ENCODE measurements around the gene MTO1. TPM values are rescaled to one million over a fixed set of nuclear protein-coding genes. Genes with fewer than 3 reads are reported as not detected.
"Not testable (repeated sequence)": the region's sequence is repeated elsewhere in the genome, so short reads cannot be mapped to it uniquely, and the experiment has no call there.

MTO1 gene
- total RNA-seq, 1 donor from 2014 or later, result 27.9 TPM

- Mint-ChIP-seq H3K27ac (peak overlapping the region; percentile 78), H3K27me3 (ENCODE audit: low read depth) (no peaks in the 10 kb centered on the region), H3K4me1 (ENCODE audit: low read depth) (peaks cover 17% of the 10 kb centered on the region), H3K4me3 (ENCODE audit: low read depth) (peak overlapping the region; percentile 24), H3K36me3 (ENCODE audit: low read depth) (peaks cover 63% of the 10 kb centered on the region), H3K9me3 (no peaks in the 10 kb centered on the region)
- DNase-seq (ENCODE audit: low spot score), result no peak
- intact Hi-C loops (cut with micrococcal nuclease), result loop anchor here (1.0 kb wide), 1 partner anchor 10 kb away; the partner anchor contains the start of gene MTO1
These were observed 10.3 kb downstream of the MTO1 start for GRCh38 chr6:73471686-73472290.

DNA sequence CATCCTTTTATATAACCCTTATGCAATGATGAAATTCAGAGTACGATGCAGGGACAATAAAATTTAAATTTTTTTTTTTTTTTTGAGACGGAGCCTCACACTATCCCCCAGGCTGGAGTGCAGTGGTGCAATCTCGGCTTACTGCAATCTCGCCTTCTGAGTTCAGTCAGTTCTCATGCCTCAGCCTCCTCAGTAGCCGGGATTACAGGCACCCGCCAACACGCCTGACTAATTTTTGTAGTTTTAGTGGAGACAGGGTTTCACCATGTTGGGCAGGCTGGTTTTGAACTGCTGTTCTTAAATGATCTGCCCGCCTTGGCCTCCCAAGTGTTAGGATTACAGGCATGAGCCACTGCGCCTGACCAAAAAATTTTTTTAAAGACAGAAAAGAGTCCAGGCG is 15.2 kb downstream of the MTO1 start:
- intact Hi-C loops (cut with micrococcal nuclease), result no loop called here
- Mint-ChIP-seq H3K4me1 (ENCODE audit: low read depth) (peaks cover 8% of the 10 kb centered on the region), H3K4me3 (ENCODE audit: low read depth) (no peak overlapping the region), H3K36me3 (ENCODE audit: low read depth) (peaks cover 68% of the 10 kb centered on the region), H3K27ac (no peak overlapping the region), H3K27me3 (ENCODE audit: low read depth) (no peaks in the 10 kb centered on the region), H3K9me3 (no peaks in the 10 kb centered on the region)
- no peak for DNase-seq (ENCODE audit: low spot score)

- H3K9me3 Mint-ChIP-seq, result no peaks in the 10 kb centered on the region
- no peaks in the 10 kb centered on the region for H3K27me3 Mint-ChIP-seq (ENCODE audit: low read depth)
- no peak for DNase-seq (ENCODE audit: low spot score)
- H3K4me3 Mint-ChIP-seq (ENCODE audit: low read depth), result no peak overlapping the region
- peaks cover 1% of the 10 kb centered on the region for H3K4me1 Mint-ChIP-seq (ENCODE audit: low read depth)
- intact Hi-C loops (cut with micrococcal nuclease), result no loop called here
- peaks cover 68% of the 10 kb centered on the region for H3K36me3 Mint-ChIP-seq (ENCODE audit: low read depth)
- H3K27ac Mint-ChIP-seq, result no peak overlapping the region
These were observed 15.9 kb downstream of the MTO1 start for GRCh38 chr6:73477407-73477806.

- Mint-ChIP-seq H3K27ac (no peak overlapping the region), H3K27me3 (ENCODE audit: low read depth) (no peaks in the 10 kb centered on the region), H3K36me3 (ENCODE audit: low read depth) (peaks cover 70% of the 10 kb centered on the region), H3K9me3 (no peaks in the 10 kb centered on the region), H3K4me3 (ENCODE audit: low read depth) (no peak overlapping the region), H3K4me1 (ENCODE audit: low read depth) (no peaks in the 10 kb centered on the region)
- intact Hi-C loops (cut with micrococcal nuclease), result no loop called here
- no peak for DNase-seq (ENCODE audit: low spot score)
These were observed 20.4 kb downstream of the MTO1 start for GRCh38 chr6:73481969-73482368.

- no peak for DNase-seq (ENCODE audit: low spot score)
- Mint-ChIP-seq H3K9me3 (no peaks in the 10 kb centered on the region), H3K4me3 (ENCODE audit: low read depth) (no peak overlapping the region), H3K27ac (no peak overlapping the region), H3K36me3 (ENCODE audit: low read depth) (peaks cover 77% of the 10 kb centered on the region), H3K27me3 (ENCODE audit: low read depth) (no peaks in the 10 kb centered on the region), H3K4me1 (ENCODE audit: low read depth) (no peaks in the 10 kb centered on the region)
- intact Hi-C loops (cut with micrococcal nuclease), result no loop called here
These were observed 22.9 kb downstream of the MTO1 start for GRCh38 chr6:73484438-73484837.

DNA sequence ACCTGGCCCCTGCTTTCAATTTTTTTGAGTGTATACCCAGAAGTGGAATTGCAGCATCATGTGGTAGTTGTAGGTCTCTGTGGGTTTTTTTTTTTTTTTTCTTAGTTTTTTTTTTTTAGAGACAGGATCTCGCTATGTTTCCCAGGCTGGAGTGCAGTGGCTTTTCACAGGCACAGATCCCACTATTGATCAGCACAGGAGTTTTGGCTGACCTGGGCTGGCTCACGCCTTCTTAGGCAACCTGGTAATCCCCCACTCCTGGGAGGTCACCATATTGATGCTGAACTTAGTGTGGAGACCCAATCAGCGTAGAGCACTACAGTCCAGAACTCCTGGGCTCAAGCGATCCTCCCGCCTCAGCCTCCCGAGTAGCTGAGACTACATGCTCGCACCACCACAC is 25.9 kb downstream of the MTO1 start:
- Mint-ChIP-seq H3K4me1 (ENCODE audit: low read depth) (peaks cover 1% of the 10 kb centered on the region), H3K27me3 (ENCODE audit: low read depth) (no peaks in the 10 kb centered on the region), H3K4me3 (ENCODE audit: low read depth) (no peak overlapping the region), H3K9me3 (peaks cover 7% of the 10 kb centered on the region), H3K27ac (no peak overlapping the region), H3K36me3 (ENCODE audit: low read depth) (peaks cover 76% of the 10 kb centered on the region)
- no peak for DNase-seq (ENCODE audit: low spot score)
- intact Hi-C loops (cut with micrococcal nuclease), result no loop called here

DNA sequence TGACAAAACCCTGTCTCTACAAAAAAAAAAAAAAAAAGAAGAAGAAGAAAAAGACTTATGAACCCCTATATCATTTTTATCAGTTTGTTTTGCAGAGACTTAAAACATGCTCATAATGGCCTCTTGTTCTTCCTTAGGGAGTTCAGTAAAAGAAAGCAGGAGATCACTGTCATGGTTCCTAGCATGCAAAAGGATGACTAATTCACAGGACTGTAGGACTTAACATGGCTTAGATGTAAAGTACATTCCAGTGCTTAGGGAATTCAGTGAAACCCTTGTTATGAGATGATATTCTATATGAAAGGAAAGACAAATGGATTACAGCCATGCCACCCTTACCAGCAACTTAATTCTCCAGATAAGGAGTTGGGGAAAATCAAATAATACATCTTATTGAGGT is 29.8 kb downstream of the MTO1 start:
- H3K36me3 Mint-ChIP-seq (ENCODE audit: low read depth), result peaks cover 66% of the 10 kb centered on the region
- H3K4me1 Mint-ChIP-seq (ENCODE audit: low read depth), result peaks cover 1% of the 10 kb centered on the region
- H3K27ac Mint-ChIP-seq, result no peak overlapping the region
- no peak overlapping the region for H3K4me3 Mint-ChIP-seq (ENCODE audit: low read depth)
- no peaks in the 10 kb centered on the region for H3K27me3 Mint-ChIP-seq (ENCODE audit: low read depth)
- no peak for DNase-seq (ENCODE audit: low spot score)
- intact Hi-C loops (cut with micrococcal nuclease), result no loop called here
- H3K9me3 Mint-ChIP-seq, result peaks cover 7% of the 10 kb centered on the region

GRCh38 chr6:73497915-73498314 is 36.4 kb downstream of the MTO1 start:
- no peak overlapping the region for H3K4me3 Mint-ChIP-seq (ENCODE audit: low read depth)

DNA sequence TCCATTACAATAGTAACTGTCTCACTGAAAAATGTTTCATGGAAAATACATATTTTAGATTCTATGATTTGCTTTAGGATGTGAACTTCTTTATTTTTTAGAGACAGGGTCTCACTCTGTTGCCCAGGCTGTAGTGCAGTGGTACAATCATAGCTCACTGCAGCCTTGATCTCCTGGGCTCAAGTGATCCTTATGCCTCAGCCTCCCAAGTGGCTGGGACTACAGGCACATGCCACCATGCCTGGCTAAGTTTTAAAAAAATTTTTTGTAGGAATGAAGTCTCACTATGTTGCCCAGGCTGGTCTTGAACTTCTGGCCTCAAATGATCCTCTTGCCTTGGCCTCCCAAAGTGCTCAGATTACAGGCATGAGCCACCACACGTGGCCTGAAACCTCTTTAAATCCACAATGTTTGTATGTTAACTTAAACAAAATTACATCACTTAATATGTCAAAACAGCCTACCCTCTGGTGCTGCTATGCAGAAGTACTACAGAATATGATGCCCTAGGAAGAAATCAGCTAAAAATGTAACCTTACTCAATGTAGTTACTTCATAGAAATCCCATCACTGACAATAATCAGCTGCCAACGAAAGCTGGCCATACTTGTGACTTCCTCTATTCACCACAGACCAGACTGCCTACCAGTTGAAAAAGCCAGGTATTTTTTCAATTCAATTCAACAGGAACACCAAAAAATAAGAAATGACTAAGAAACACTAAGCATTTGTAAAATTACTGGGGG is 41.7 kb downstream of the MTO1 start:
- H3K36me3 Mint-ChIP-seq (ENCODE audit: low read depth), result peaks cover 43% of the 10 kb centered on the region
- H3K9me3 Mint-ChIP-seq, result no peaks in the 10 kb centered on the region
- H3K27ac Mint-ChIP-seq, result no peak overlapping the region
- no peaks in the 10 kb centered on the region for H3K4me1 Mint-ChIP-seq (ENCODE audit: low read depth)
- H3K27me3 Mint-ChIP-seq (ENCODE audit: low read depth), result no peaks in the 10 kb centered on the region
- DNase-seq (ENCODE audit: low spot score), result no peak
- intact Hi-C loops (cut with micrococcal nuclease), result no loop called here
- no peak overlapping the region for H3K4me3 Mint-ChIP-seq (ENCODE audit: low read depth)

More at GRCh38 chr6:73497915-73498314, 36.4 kb downstream of the MTO1 start:
- intact Hi-C loops (cut with micrococcal nuclease), result no loop called here
- Mint-ChIP-seq H3K36me3 (ENCODE audit: low read depth) (peaks cover 53% of the 10 kb centered on the region), H3K9me3 (no peaks in the 10 kb centered on the region), H3K27me3 (ENCODE audit: low read depth) (no peaks in the 10 kb centered on the region), H3K4me1 (ENCODE audit: low read depth) (no peaks in the 10 kb centered on the region), H3K27ac (no peak overlapping the region)
- no peak for DNase-seq (ENCODE audit: low spot score)

DNA sequence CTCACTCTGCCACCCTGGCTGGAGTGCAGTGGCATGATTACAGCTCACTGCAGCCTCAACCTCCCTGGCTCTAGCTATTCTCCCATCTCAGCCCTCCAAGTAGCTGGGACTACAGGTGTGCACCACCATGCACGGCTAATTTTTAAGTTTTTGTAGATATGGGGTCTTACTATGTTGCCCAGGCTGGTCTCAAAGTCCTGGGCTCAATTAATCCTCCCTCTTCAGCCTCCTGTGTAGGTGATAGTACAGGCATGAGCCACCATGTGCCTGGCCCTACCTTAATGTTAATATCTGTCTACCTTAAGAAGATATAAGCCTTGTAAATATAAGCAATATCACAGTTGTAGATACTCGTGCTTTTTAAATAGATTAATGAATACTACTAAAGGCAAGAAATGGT is 42.6 kb downstream of the MTO1 start:
- H3K4me1 Mint-ChIP-seq (ENCODE audit: low read depth), result no peaks in the 10 kb centered on the region
- no peak overlapping the region for H3K4me3 Mint-ChIP-seq (ENCODE audit: low read depth)
- peak overlapping the region; percentile 30 for H3K27ac Mint-ChIP-seq
- H3K27me3 Mint-ChIP-seq (ENCODE audit: low read depth), result no peaks in the 10 kb centered on the region
- no peak for DNase-seq (ENCODE audit: low spot score)
- intact Hi-C loops (cut with micrococcal nuclease), result no loop called here
- H3K36me3 Mint-ChIP-seq (ENCODE audit: low read depth), result peaks cover 37% of the 10 kb centered on the region
- no peaks in the 10 kb centered on the region for H3K9me3 Mint-ChIP-seq

- Mint-ChIP-seq H3K4me3 (ENCODE audit: low read depth) (no peak overlapping the region), H3K27me3 (ENCODE audit: low read depth) (no peaks in the 10 kb centered on the region), H3K4me1 (ENCODE audit: low read depth) (peaks cover 4% of the 10 kb centered on the region), H3K9me3 (no peaks in the 10 kb centered on the region), H3K36me3 (ENCODE audit: low read depth) (peaks cover 35% of the 10 kb centered on the region), H3K27ac (no peak overlapping the region)
- intact Hi-C loops (cut with micrococcal nuclease), result no loop called here
- no peak for DNase-seq (ENCODE audit: low spot score)
These were observed 43.6 kb downstream of the MTO1 start for GRCh38 chr6:73505142-73505541.

DNA sequence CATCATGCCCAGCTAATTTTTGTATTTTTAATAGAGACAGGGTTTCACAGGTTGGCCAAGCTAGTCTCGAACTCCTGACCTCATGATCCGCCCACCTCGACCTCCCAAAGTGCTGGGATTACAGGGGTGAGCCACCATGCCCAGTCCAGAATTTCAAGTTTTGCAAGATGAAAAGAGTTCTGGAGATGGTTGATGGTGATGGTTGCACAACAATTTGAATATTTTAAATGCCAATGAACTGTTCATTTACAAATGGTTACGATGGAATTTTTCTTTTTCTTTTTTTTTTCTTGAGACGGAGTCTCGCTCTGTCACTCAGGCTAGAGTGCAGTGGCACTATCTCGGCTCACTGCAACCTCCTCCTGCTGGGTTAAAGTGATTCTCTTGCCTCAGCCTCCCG is 44.2 kb downstream of the MTO1 start:
- peaks cover 32% of the 10 kb centered on the region for H3K36me3 Mint-ChIP-seq (ENCODE audit: low read depth)
- H3K4me3 Mint-ChIP-seq (ENCODE audit: low read depth); DNase-seq (ENCODE audit: low spot score); H3K4me1 Mint-ChIP-seq (ENCODE audit: low read depth); intact Hi-C loops (cut with micrococcal nuclease); H3K9me3 Mint-ChIP-seq; H3K27ac Mint-ChIP-seq; H3K27me3 Mint-ChIP-seq (ENCODE audit: low read depth): not testable (repeated sequence)

GRCh38 chr6:73506246-73506645 is 44.7 kb downstream of the MTO1 start:
- Mint-ChIP-seq H3K36me3 (ENCODE audit: low read depth) (peaks cover 29% of the 10 kb centered on the region), H3K4me1 (ENCODE audit: low read depth) (peaks cover 4% of the 10 kb centered on the region), H3K27me3 (ENCODE audit: low read depth) (no peaks in the 10 kb centered on the region), H3K4me3 (ENCODE audit: low read depth) (no peak overlapping the region), H3K9me3 (no peaks in the 10 kb centered on the region), H3K27ac (no peak overlapping the region)
- DNase-seq (ENCODE audit: low spot score), result no peak
- intact Hi-C loops (cut with micrococcal nuclease), result no loop called here

Measured in activated T-helper 2 cell treated with anti-CD3 and anti-CD28 coated beads, Interferon-gamma antibody, Interleukin-2, Interleukin-4, amounts not matched to agents 10 μg/mL and 5 μg/mL and 100 μg/mL, durations not matched to agents 14 hours and 24 hours and 36 hours (primary cell).